OCI-LY1 (cell line): ENCODE data around the gene TBCA.

Experiments
- H2AFZ ChIP-seq: fragments of 200-600 bp; sonication (generic), shearing (Covaris generic); 2 replicates; pipeline ENCODE4 v1.6.0; 2014; ENCODE audit warnings: antibody characterized with exemption, mild to moderate bottlenecking, low read length
- H3F3A ChIP-seq: fragments of 200-600 bp; sonication (generic), shearing (Covaris generic); 2 replicates; pipeline ENCODE4 v1.6.0; 2014; ENCODE audit warnings: mild to moderate bottlenecking, antibody characterized with exemption, low read length, moderate library complexity; ENCODE audit not compliant: insufficient read depth
- H3K27ac ChIP-seq: fragments of 200-600 bp; sonication (generic); 2 replicates; pipeline ENCODE4 v1.5.1; 2014; ENCODE audit warnings: low read length, mixed run types, mild to moderate bottlenecking, low read depth; ENCODE audit not compliant: poor library complexity, severe bottlenecking
- H3K27me3 ChIP-seq: fragments of 200-600 bp; sonication (generic); 2 replicates; pipeline ENCODE4 v1.6.0; 2014; ENCODE audit warnings: antibody characterized with exemption, mild to moderate bottlenecking, low read length, moderate library complexity; ENCODE audit not compliant: insufficient read depth
- H3K36me3 ChIP-seq: fragments of 200-600 bp; sonication (generic); 2 replicates; pipeline ENCODE4 v1.6.1; 2014; ENCODE audit warnings: mild to moderate bottlenecking, antibody characterized with exemption, low read length, moderate library complexity, mixed read lengths; ENCODE audit not compliant: insufficient read depth
- H3K4me1 ChIP-seq: fragments of 200-600 bp; sonication (generic); 2 replicates; pipeline ENCODE4 v1.5.1; 2014; ENCODE audit warnings: mild to moderate bottlenecking, low read length, moderate library complexity; ENCODE audit not compliant: insufficient read depth, severe bottlenecking
- H3K4me2 ChIP-seq: fragments of 200-600 bp; sonication (generic), shearing (Covaris generic); 2 replicates; pipeline ENCODE4 v1.6.1; 2014; ENCODE audit warnings: low read length
- H3K4me3 ChIP-seq: fragments of 200-600 bp; sonication (generic); 2 replicates; pipeline ENCODE4 v1.5.1; 2014; ENCODE audit warnings: low read length, low read depth, mild to moderate bottlenecking, mixed read lengths; ENCODE audit not compliant: poor library complexity, severe bottlenecking
- H3K79me2 ChIP-seq: fragments of 200-600 bp; shearing (Covaris generic); 2 replicates; pipeline ENCODE4 v1.6.1; 2016; ENCODE audit warnings: mixed run types, low read length, mixed read lengths; ENCODE audit not compliant: insufficient read depth
- H3K9ac ChIP-seq: fragments of 200-600 bp; sonication (generic), shearing (Covaris generic); 2 replicates; pipeline ENCODE4 v1.6.1; 2014; ENCODE audit warnings: mild to moderate bottlenecking, low read length, mixed read lengths
- H3K9me2 ChIP-seq: fragments of 200-600 bp; sonication (generic), shearing (Covaris generic); 2 replicates; pipeline ENCODE4 v1.6.1; 2014; ENCODE audit warnings: low read depth, mild to moderate bottlenecking, low read length, mixed read lengths
- H3K9me3 ChIP-seq: fragments of 200-600 bp; shearing (Covaris generic); 2 replicates; pipeline ENCODE4 v1.6.1; 2014; ENCODE audit warnings: low read length, mixed read lengths
- H4K20me1 ChIP-seq: fragments of 200-600 bp; sonication (generic), shearing (Covaris generic); 2 replicates; pipeline ENCODE4 v1.6.0; 2016; ENCODE audit warnings: mild to moderate bottlenecking, low read length; ENCODE audit not compliant: insufficient read depth
- CTCF ChIP-seq: fragments of 200-600 bp; sonication (generic), shearing (Covaris generic); IDR thresholded peaks from 2 replicates; pipeline ENCODE4 v1.5.1; 2017; ENCODE audit warnings: mild to moderate bottlenecking, antibody characterized with exemption, low read length, moderate library complexity, mixed read lengths
- EZH2 ChIP-seq: fragments of 200-600 bp; sonication (generic), shearing (Covaris generic); IDR thresholded peaks from 2 replicates; pipeline ENCODE4 v1.8.0; 2017; ENCODE audit warnings: borderline replicate concordance, mixed run types, mild to moderate bottlenecking, antibody characterized with exemption, low read length, moderate library complexity, mixed read lengths

The TBCA gene

GRCh38 chr5:77784735-77785134 is 8.6 kb upstream of the TBCA start:
- no peaks in the 10 kb centered on the region for H3K79me2 ChIP-seq
- H3K4me3 ChIP-seq: no peak overlapping the region
- no peaks in the 10 kb centered on the region for H3K9me2 ChIP-seq
- H2AFZ ChIP-seq: no peak overlapping the region
- H3K36me3 ChIP-seq: no peaks in the 10 kb centered on the region
- H3K4me1 ChIP-seq: no peaks in the 10 kb centered on the region
- H3K27ac ChIP-seq: no peak overlapping the region
- H4K20me1 ChIP-seq: no peaks in the 10 kb centered on the region
- H3F3A ChIP-seq: no peaks in the 10 kb centered on the region
- H3K27me3 ChIP-seq: no peaks in the 10 kb centered on the region
- no peak overlapping the region for H3K9ac ChIP-seq
- H3K9me3 ChIP-seq: no peaks in the 10 kb centered on the region
- no peak overlapping the region for H3K4me2 ChIP-seq
- TF ChIP-seq CTCF (no peak), EZH2 (no peak)

GRCh38 chr5:77781076-77781475 is 4.9 kb upstream of the TBCA start:
- Histone ChIP-seq H3K79me2 (no peaks in the 10 kb centered on the region), H3K36me3 (no peaks in the 10 kb centered on the region), H3F3A (no peaks in the 10 kb centered on the region), H3K9ac (no peak overlapping the region), H3K27ac (no peak overlapping the region), H3K9me3 (no peaks in the 10 kb centered on the region), H3K9me2 (no peaks in the 10 kb centered on the region), H3K27me3 (no peaks in the 10 kb centered on the region), H3K4me1 (peaks cover 8% of the 10 kb centered on the region), H3K4me3 (no peak overlapping the region), H4K20me1 (no peaks in the 10 kb centered on the region), H3K4me2 (no peak overlapping the region), H2AFZ (no peak overlapping the region)
- no peak for TF ChIP-seq CTCF
- no peak for TF ChIP-seq EZH2

GRCh38 chr5:77778881-77779438 is 2.8 kb upstream of the TBCA start:
- no peak overlapping the region for H3K4me2 ChIP-seq
- no peak overlapping the region for H3K4me3 ChIP-seq
- peaks cover 18% of the 10 kb centered on the region for H3K4me1 ChIP-seq
- no peaks in the 10 kb centered on the region for H4K20me1 ChIP-seq
- H3K79me2 ChIP-seq: peaks cover 18% of the 10 kb centered on the region
- H2AFZ ChIP-seq: no peak overlapping the region
- no peak overlapping the region for H3K27ac ChIP-seq
- H3K9me3 ChIP-seq: no peaks in the 10 kb centered on the region
- H3K27me3 ChIP-seq: no peaks in the 10 kb centered on the region
- no peaks in the 10 kb centered on the region for H3K9me2 ChIP-seq
- H3F3A ChIP-seq: no peaks in the 10 kb centered on the region
- no peak overlapping the region for H3K9ac ChIP-seq
- H3K36me3 ChIP-seq: peaks cover 6% of the 10 kb centered on the region; the same call in 1 of the 2 replicates
- TF ChIP-seq CTCF (no peak), EZH2 (no peak)
